Measurements from ENCODE around the gene TDG. TPM values are rescaled to one million over a fixed set of nuclear protein-coding genes. Genes with fewer than 3 reads are reported as not detected.

TDG gene
- total RNA-seq, 2 experiments from 2014 or later: 39.4 to 55.3 TPM

GRCh38 chr12:103975368-103975767 is 9.7 kb downstream of the TDG start:
- ChIA-PET POLR2A (no interaction called here), CTCF (ENCODE audit: unreplicated experiment) (no interaction called here)
- no peaks in the 10 kb centered on the region for H3K9me2 ChIP-seq (ENCODE audit: insufficient read depth, low read length)
- BruUV-seq (replicated peaks): no TSS peak
- H2AFZ ChIP-seq (ENCODE audit: low read length): no peak overlapping the region
- DNase-seq (ENCODE audit: low spot score): no peak
- H3K4me3 ChIP-seq (ENCODE audit: low read depth, low read length, poor library complexity, severe bottlenecking): no peak overlapping the region
- TF ChIP-seq CTCF (conservative IDR thresholded peaks at IDR 0.05; ENCODE audit: low read length): no peak
- TF ChIP-seq EZH2phosphoT487 (IDR thresholded peaks at IDR 0.05; ENCODE audit: borderline replicate concordance, low read depth, low read length): no peak
- no peak overlapping the region for H3K4me2 ChIP-seq (ENCODE audit: low read length)
- H3K79me2 ChIP-seq (ENCODE audit: insufficient read depth, low read depth, low read length): peaks cover 70% of the 10 kb centered on the region
- peaks cover 6% of the 10 kb centered on the region for H3K4me1 ChIP-seq (ENCODE audit: insufficient read depth, low read length, poor library complexity, severe bottlenecking)
- H4K20me1 ChIP-seq (ENCODE audit: insufficient read depth, low read length): peaks cover 10% of the 10 kb centered on the region
- peaks cover 84% of the 10 kb centered on the region for H3K36me3 ChIP-seq (ENCODE audit: insufficient read depth, low read length)
- intact Hi-C loops (cut with micrococcal nuclease; ENCODE audit: unreplicated experiment): no loop called here
- H3K9me3 ChIP-seq (ENCODE audit: low read length): no peaks in the 10 kb centered on the region
- H3K27ac ChIP-seq (ENCODE audit: low read depth, low read length, poor library complexity, severe bottlenecking): no peak overlapping the region

- Histone ChIP-seq H3K79me2 (ENCODE audit: insufficient read depth, low read depth, low read length) (peaks cover 39% of the 10 kb centered on the region), H3K4me2 (ENCODE audit: low read length) (no peak overlapping the region), H2AFZ (ENCODE audit: low read length) (no peak overlapping the region), H3K4me3 (ENCODE audit: low read depth, low read length, poor library complexity, severe bottlenecking) (no peak overlapping the region), H3K36me3 (ENCODE audit: insufficient read depth, low read length) (peaks cover 91% of the 10 kb centered on the region), H4K20me1 (ENCODE audit: insufficient read depth, low read length) (0 out of 2 replicates have a peak, but pooled peaks cover 4% of the 10 kb centered on the region), H3K27ac (ENCODE audit: low read depth, low read length, poor library complexity, severe bottlenecking) (no peak overlapping the region), H3K4me1 (ENCODE audit: insufficient read depth, low read length, poor library complexity, severe bottlenecking) (peaks cover 6% of the 10 kb centered on the region), H3K9me3 (ENCODE audit: low read length) (no peaks in the 10 kb centered on the region), H3K9me2 (ENCODE audit: insufficient read depth, low read length) (no peaks in the 10 kb centered on the region)
- ChIA-PET POLR2A (interaction anchor here (0.7 kb wide), 1 partner anchor 1936 kb away, joined by 3 read pairs; no protein-coding TSS in a partner anchor), CTCF (ENCODE audit: unreplicated experiment) (no interaction called here)
- TF ChIP-seq CTCF (conservative IDR thresholded peaks at IDR 0.05; ENCODE audit: low read length) (no peak), EZH2phosphoT487 (IDR thresholded peaks at IDR 0.05; ENCODE audit: borderline replicate concordance, low read depth, low read length) (no peak)
- no TSS peak for BruUV-seq (replicated peaks)
- peak; percentile 11 for DNase-seq (ENCODE audit: low spot score)
- intact Hi-C loops (cut with micrococcal nuclease; ENCODE audit: unreplicated experiment): no loop called here
These were observed 12.8 kb downstream of the TDG start for GRCh38 chr12:103978384-103978982.

- no TSS peak for BruUV-seq (replicated peaks)
- CTCF ChIA-PET (ENCODE audit: unreplicated experiment): no interaction called here
These were observed 21.2 kb downstream of the TDG start for GRCh38 chr12:103986829-103987228.

More at GRCh38 chr12:103986829-103987228, 21.2 kb downstream of the TDG start:
- Histone ChIP-seq H3K9me3 (ENCODE audit: low read length) (no peaks in the 10 kb centered on the region), H2AFZ (ENCODE audit: low read length) (no peak overlapping the region), H3K27ac (ENCODE audit: low read depth, low read length, poor library complexity, severe bottlenecking) (no peak overlapping the region), H3K36me3 (ENCODE audit: insufficient read depth, low read length) (peaks cover 79% of the 10 kb centered on the region), H3K9me2 (ENCODE audit: insufficient read depth, low read length) (no peaks in the 10 kb centered on the region), H3K4me2 (ENCODE audit: low read length) (no peak overlapping the region), H3K79me2 (ENCODE audit: insufficient read depth, low read depth, low read length) (no peaks in the 10 kb centered on the region), H3K4me1 (ENCODE audit: insufficient read depth, low read length, poor library complexity, severe bottlenecking) (no peaks in the 10 kb centered on the region), H4K20me1 (ENCODE audit: insufficient read depth, low read length) (no peaks in the 10 kb centered on the region), H3K4me3 (ENCODE audit: low read depth, low read length, poor library complexity, severe bottlenecking) (no peak overlapping the region)
- TF ChIP-seq EZH2phosphoT487 (IDR thresholded peaks at IDR 0.05; ENCODE audit: borderline replicate concordance, low read depth, low read length) (no peak), CTCF (conservative IDR thresholded peaks at IDR 0.05; ENCODE audit: low read length) (no peak)
- intact Hi-C loops (cut with micrococcal nuclease; ENCODE audit: unreplicated experiment): no loop called here
- POLR2A ChIA-PET: interaction anchor here (1.0 kb wide), 1 partner anchor 36 kb away, joined by 4 read pairs; no protein-coding TSS in a partner anchor
- DNase-seq (ENCODE audit: low spot score): no peak

Measured in OCI-LY7 (cell line).